Pancreas (tissue), 10 donors: ENCODE measurements around the gene CSH1. TPM values are rescaled to one million over a fixed set of nuclear protein-coding genes. Genes with fewer than 3 reads are reported as not detected.
"Not testable (repeated sequence)": the region's sequence is repeated elsewhere in the genome, so short reads cannot be mapped to it uniquely, and the experiment has no call there.

ENCODE experiments used
- ATAC-seq, 4 donors: fragments of 200-7000 bp; cut with Tn5 transposase; one replicate each; pipeline versions ENCODE4 v1.8.0 to v1.9.1; 2020; ENCODE audit warnings: mild to moderate bottlenecking in 4 of 4, moderate library complexity in 4 of 4
- DNase-seq, 6 donors: peaks; one replicate each; pipeline ENCODE4 v3.0.0-alpha.2; 2020
- FAIRE-seq: peaks from 2 replicates; lab custom pipeline; 2012; peaks lifted over from hg19 to GRCh38; lab: Jason Lieb, UNC
- H3K27ac ChIP-seq, 4 donors: fragments of 200-600 bp; sonication (generic); 1 replicate in 3 of 4; 2 replicates in 1 of 4; pipeline versions ENCODE4 v1.5.0 to v1.8.0; 2020
- H3K27me3 ChIP-seq, 4 donors: fragments of 200-600 bp; one replicate each; pipeline ENCODE4 v1.8.0; 2021
- H3K36me3 ChIP-seq, 3 donors: fragments of 200-600 bp; sonication (generic) in 1 of 3; one replicate each; pipeline versions ENCODE4 v1.5.0 to v1.8.0; 2020 to 2021
- H3K4me1 ChIP-seq, 3 donors: fragments of 200-600 bp; one replicate each; pipeline ENCODE4 v1.8.0; 2021
- H3K4me3 ChIP-seq, 4 donors: fragments of 200-600 bp; sonication (generic) in 2 of 4; one replicate each; pipeline versions ENCODE4 v1.5.0 to v1.8.0; 2020 to 2021
- H3K9me3 ChIP-seq, 4 donors: fragments of 200-600 bp; one replicate each; pipeline ENCODE4 v1.8.0; 2021
- CTCF ChIP-seq, 4 donors: fragments of 200-600 bp; sonication (generic) in 3 of 4; IDR thresholded peaks; one replicate each; pipeline versions ENCODE4 v1.5.0 to v1.8.0; 2021; ENCODE audit warnings: antibody characterized with exemption in 4 of 4
- WGBS, 2 donors: extraction: QIAGEN DNeasy Blood & Tissue Kit; methylation state at CpG; one replicate each; pipeline ENCODE4 v1.1.7; 2013; 5-methylcytosine and 5-hydroxymethylcytosine counted together
- intact Hi-C, 3 donors: fragments of 100-400 bp; cut with DNase I; formaldehyde crosslinking; loops; one replicate each; pipeline versions ENCODE4 v1.11.1 to v1.14.2; 2022
- polyA plus RNA-seq, 2 donors: library from polyadenylated mRNA; stranded (reverse); fragments of 200-250 nt; gene quantifications; one replicate each; pipeline ENCODE4 v1.2.3, GENCODE V29; 2013
- total RNA-seq, 6 donors: library from RNA; stranded (reverse); fragmentation: NEBNext Ultra II Directional in 4 of 6; extraction: Animal tissue kit (Norgen Biotek cat#: 25700) in 4 of 6; gene quantifications; one replicate each; pipeline versions ENCODE4 v1.2.1 to v1.2.4, GENCODE V29; 2021 to 2023
- donor health status: healthy with polysubstance abuse.
- donor health status: DM: no; HTN: no; CAD: no; lungs with moderate emphysema.
- donor health status: DM: no; HTN: no; CAD: no.
- donor health status: control.
- donor health status: control.
- donor health status: Bipolar disorder and iron deficiency.
- donor health status: DM: yes; HTN: yes; CAD: no.
- donor health status: DM: no; HTN: no; CAD: no.
- donor health status: DM: no; HTN: no; CAD: no.
- donor health status: DM: yes; HTN: yes; CAD: no.

The CSH1 gene
- total and polyA plus RNA-seq, 8 donors, result not detected

DNA sequence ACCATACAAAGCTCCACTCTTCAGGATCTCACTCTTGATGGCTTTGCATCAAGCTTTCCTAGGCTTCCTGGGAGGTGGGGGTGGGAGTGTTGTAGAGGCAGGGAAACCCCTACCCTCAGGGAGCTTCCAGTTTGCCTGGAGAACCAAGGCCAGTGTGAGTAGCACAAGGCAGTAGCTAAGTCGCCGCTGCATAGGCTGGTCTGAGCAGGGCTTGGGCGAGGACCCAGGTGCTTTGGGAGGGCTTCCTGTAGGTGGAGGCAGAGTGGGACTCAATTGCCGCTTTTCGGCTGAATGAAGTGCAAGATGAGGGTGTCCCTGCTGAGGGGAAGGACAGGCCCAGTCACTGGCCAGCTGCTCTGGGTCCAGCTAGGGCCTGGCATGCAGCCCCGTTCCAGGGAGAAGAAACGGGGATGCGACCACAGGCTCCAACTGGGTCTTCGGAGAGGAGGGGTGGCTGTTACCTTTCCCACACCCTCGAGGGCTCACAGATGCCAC, 31.8 kb upstream of the CSH1 start:
- 83 to 84% methylated on average over 10 of the region's 10 CpGs for WGBS, 2 donors
- Histone ChIP-seq H3K4me3 (no peak overlapping the region), H3K27me3 (no peaks in the 10 kb centered on the region), H3K36me3 (no peaks in the 10 kb centered on the region), H3K27ac (no peak overlapping the region), H3K9me3 (no peaks in the 10 kb centered on the region), H3K4me1 (no peaks in the 10 kb centered on the region)
- TF ChIP-seq CTCF (IDR thresholded peaks at IDR 0.05), result no peak
- no peak for FAIRE-seq
- intact Hi-C loops, result no loop called here
- peak in 2 of 6 donors; percentile 3 to 23 for DNase-seq
- no peak for ATAC-seq

- DNase-seq (peak in 2 of 6 donors; percentile 5 to 23), FAIRE-seq (no peak), ATAC-seq (no peak)
- Histone ChIP-seq H3K4me1 (no peaks in the 10 kb centered on the region), H3K27me3 (no peaks in the 10 kb centered on the region), H3K9me3 (no peaks in the 10 kb centered on the region), H3K36me3 (no peaks in the 10 kb centered on the region), H3K27ac (no peak overlapping the region), H3K4me3 (no peak overlapping the region)
- 61 to 69% methylated on average over 8 of the region's 8 CpGs for WGBS, 2 donors
- TF ChIP-seq CTCF (IDR thresholded peaks at IDR 0.05), result no peak
- intact Hi-C loops, result no loop called here
These were observed 31.2 kb upstream of the CSH1 start for GRCh38 chr17:63927464-63928171.

GRCh38 chr17:63926164-63926563, 29.8 kb upstream of the CSH1 start:
- no peak for ATAC-seq
- H3K9me3 ChIP-seq, result no peaks in the 10 kb centered on the region
- intact Hi-C loops, result no loop called here
- no peak for FAIRE-seq
- no peaks in the 10 kb centered on the region for H3K36me3 ChIP-seq
- H3K27me3 ChIP-seq, result no peaks in the 10 kb centered on the region
- no peak for DNase-seq
- no peak for TF ChIP-seq CTCF (IDR thresholded peaks at IDR 0.05)
- no peak overlapping the region for H3K4me3 ChIP-seq
- no peaks in the 10 kb centered on the region for H3K4me1 ChIP-seq
- no peak overlapping the region for H3K27ac ChIP-seq
- 93 to 94% methylated on average over 2 of the region's 2 CpGs for WGBS, 2 donors

DNA sequence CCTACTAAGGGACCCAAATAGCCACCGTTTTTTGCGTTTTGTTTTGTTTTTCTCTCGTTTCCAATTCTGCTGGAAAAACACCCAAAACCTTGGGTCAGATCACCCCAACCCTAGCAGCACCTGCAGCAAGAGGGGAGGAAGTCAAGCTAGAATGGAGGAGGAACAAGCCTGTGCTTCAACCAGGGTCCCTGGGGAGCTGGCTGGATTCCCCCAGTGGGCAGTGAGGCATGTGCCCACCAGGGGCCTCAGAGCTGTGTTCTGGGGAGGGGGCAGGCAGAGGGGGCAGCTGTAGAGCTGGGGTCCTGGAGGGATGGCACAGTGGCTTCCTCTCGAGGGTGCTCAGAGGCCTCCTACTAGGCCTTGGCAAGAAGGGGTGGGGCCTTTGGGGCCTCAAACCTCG, 29.2 kb upstream of the CSH1 start:
- no peak overlapping the region for H3K27ac ChIP-seq
- TF ChIP-seq CTCF (IDR thresholded peaks at IDR 0.05), result no peak
- H3K9me3 ChIP-seq, result no peaks in the 10 kb centered on the region
- no peaks in the 10 kb centered on the region for H3K36me3 ChIP-seq
- no peak for ATAC-seq
- no peak overlapping the region for H3K4me3 ChIP-seq
- 70 to 75% methylated on average over 5 of the region's 5 CpGs for WGBS, 2 donors
- H3K4me1 ChIP-seq, result no peaks in the 10 kb centered on the region
- no peaks in the 10 kb centered on the region for H3K27me3 ChIP-seq
- peak in 1 of 6 donors; percentile 24 for DNase-seq
- FAIRE-seq, result no peak
- intact Hi-C loops, result no loop called here

DNA sequence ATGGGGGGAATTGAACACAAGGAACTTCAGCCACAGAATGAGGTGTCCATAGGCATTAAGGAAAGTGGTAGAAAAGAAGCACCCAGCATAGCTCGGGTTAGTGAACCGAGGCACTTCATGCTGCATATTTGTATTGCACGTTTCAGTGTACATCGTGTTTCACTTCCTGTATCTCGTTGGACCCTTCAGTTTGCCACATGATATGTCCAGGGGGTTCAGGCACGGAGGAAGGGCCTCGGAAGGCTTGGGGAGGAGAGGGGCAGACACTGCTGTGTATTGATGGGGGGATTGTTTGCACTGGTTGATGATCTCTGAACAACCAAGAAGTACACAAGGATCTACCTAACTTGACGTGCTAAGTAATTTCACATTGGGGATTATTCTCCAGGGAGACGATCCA, 26.0 kb upstream of the CSH1 start:
- H3K36me3 ChIP-seq, H3K27me3 ChIP-seq, intact Hi-C loops, ATAC-seq, H3K27ac ChIP-seq, H3K4me1 ChIP-seq, H3K9me3 ChIP-seq, H3K4me3 ChIP-seq, FAIRE-seq: not testable (repeated sequence)
- DNase-seq, result peak in 1 of 6 donors; percentile 7
- WGBS, 2 donors, result 62 to 64% methylated on average over 9 of the region's 9 CpGs

GRCh38 chr17:63920779-63921178, 24.4 kb upstream of the CSH1 start:
- H3K27me3 ChIP-seq, H3K4me1 ChIP-seq, FAIRE-seq, H3K27ac ChIP-seq, H3K9me3 ChIP-seq, H3K4me3 ChIP-seq, ATAC-seq, intact Hi-C loops, H3K36me3 ChIP-seq: not testable (repeated sequence)
- peak in 1 of 6 donors; percentile 26 for DNase-seq
- 68 to 78% methylated on average over 5 of the region's 5 CpGs for WGBS, 2 donors

DNA sequence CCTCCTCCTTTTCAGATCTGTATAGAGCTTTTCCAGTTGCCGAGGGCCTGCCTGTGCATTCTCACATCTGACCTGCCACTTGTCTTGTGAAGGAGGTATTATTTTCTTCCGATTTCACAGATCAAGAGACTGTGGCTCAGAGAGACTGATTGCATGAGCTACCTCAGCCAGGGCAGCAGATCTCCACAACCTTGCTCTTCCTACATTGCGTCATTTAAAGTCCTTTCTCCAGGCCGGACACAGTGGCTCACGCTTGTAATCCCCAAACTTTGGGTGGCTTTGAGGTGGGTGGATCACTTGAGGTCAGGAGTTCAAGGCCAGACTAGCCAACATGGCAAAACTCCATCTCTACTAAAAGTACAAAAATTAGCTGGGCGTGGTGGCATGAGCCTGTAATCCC, 23.7 kb upstream of the CSH1 start:
- DNase-seq, H3K36me3 ChIP-seq, H3K27ac ChIP-seq, FAIRE-seq, H3K27me3 ChIP-seq, intact Hi-C loops, H3K4me3 ChIP-seq, ATAC-seq, H3K4me1 ChIP-seq, H3K9me3 ChIP-seq: not testable (repeated sequence)
- 82 to 94% methylated on average over 6 of the region's 6 CpGs for WGBS, 2 donors
